ENCODE data around the gene CYTL1. TPM values are rescaled to one million over a fixed set of nuclear protein-coding genes. Genes with fewer than 3 reads are reported as not detected.

CYTL1 gene
- total RNA-seq, 4 donors from 2014 or later = 0.79 to 1.8 TPM; not detected in 2

GRCh38 chr4:5014007-5014682 lies 5.1 kb downstream of the CYTL1 start:
- Histone ChIP-seq H3K9me3 (no peaks in the 10 kb centered on the region), H3K36me3 (no peaks in the 10 kb centered on the region), H3K4me3 (no peak overlapping the region), H3K4me1 (peaks cover 0 to 2% (median 0%) of the 10 kb centered on the region in 4 donors), H3K27ac (no peak overlapping the region), H3K27me3 (peaks cover 12% of the 10 kb centered on the region)
- 57 to 59% methylated on average over 6 to 7 of the region's 7 CpGs for WGBS, 2 donors (ENCODE audit: low coverage in 1 of 2)
- intact Hi-C loops (cut with DNase I; ENCODE audit: low total_unique reads) (no loop called here), in situ Hi-C loops (cut with MboI; ENCODE audit: low pct_ligation_motif_present in 1 of 4, low pct_unique_long_range_greater_than_20kb in 1 of 4, low sequenced_read_pairs in 3 of 4) (no loop called here)
- no peak for DNase-seq
- TF ChIP-seq CTCF (IDR thresholded peaks at IDR 0.05) = no peak
- TF ChIP-seq POLR2A (IDR thresholded peaks at IDR 0.05) = no peak
- TF ChIP-seq POLR2AphosphoS5 (IDR thresholded peaks at IDR 0.05) = no peak
- TF ChIP-seq EP300 (IDR thresholded peaks at IDR 0.05; ENCODE audit: low read depth) = no peak

- 47 to 50% methylated on average over 2 of the region's 2 CpGs for WGBS, 2 donors (ENCODE audit: low coverage in 1 of 2)
- no peak for DNase-seq
- in situ Hi-C loops (cut with MboI; ENCODE audit: low pct_ligation_motif_present in 1 of 4, low pct_unique_long_range_greater_than_20kb in 1 of 4, low sequenced_read_pairs in 3 of 4) = no loop called here
- Histone ChIP-seq H3K27ac (no peak overlapping the region), H3K9me3 (no peaks in the 10 kb centered on the region), H3K27me3 (peaks cover 9% of the 10 kb centered on the region), H3K36me3 (no peaks in the 10 kb centered on the region), H3K4me1 (no peaks in the 10 kb centered on the region), H3K4me3 (no peak overlapping the region)
- TF ChIP-seq EP300 (IDR thresholded peaks at IDR 0.05; ENCODE audit: low read depth) = no peak
- no peak for TF ChIP-seq POLR2A (IDR thresholded peaks at IDR 0.05)
- no peak for TF ChIP-seq CTCF (IDR thresholded peaks at IDR 0.05)
- no peak for TF ChIP-seq POLR2AphosphoS5 (IDR thresholded peaks at IDR 0.05)
- intact Hi-C loops (cut with DNase I; ENCODE audit: low total_unique reads) = no loop called here
These were observed 6.3 kb downstream of the CYTL1 start for GRCh38 chr4:5012958-5013357.

GRCh38 chr4:5012244-5012898 lies 6.9 kb downstream of the CYTL1 start:
- TF ChIP-seq POLR2AphosphoS5 (IDR thresholded peaks at IDR 0.05) (no peak), EP300 (IDR thresholded peaks at IDR 0.05; ENCODE audit: low read depth) (no peak), POLR2A (IDR thresholded peaks at IDR 0.05) (no peak)
- Histone ChIP-seq H3K36me3 (no peaks in the 10 kb centered on the region), H3K27me3 (peaks cover 9% of the 10 kb centered on the region), H3K27ac (no peak overlapping the region), H3K4me1 (no peaks in the 10 kb centered on the region), H3K4me3 (no peak overlapping the region), H3K9me3 (no peaks in the 10 kb centered on the region)
- in situ Hi-C loops (cut with MboI; ENCODE audit: low pct_ligation_motif_present in 1 of 4, low pct_unique_long_range_greater_than_20kb in 1 of 4, low sequenced_read_pairs in 3 of 4) (no loop called here), intact Hi-C loops (cut with DNase I; ENCODE audit: low total_unique reads) (no loop called here)
- no peak for DNase-seq
- 65 to 67% methylated on average over 5 of the region's 5 CpGs for whole genome bisulfite sequencing, 2 donors (ENCODE audit: low coverage in 1 of 2)

- DNase-seq = no peak
- Histone ChIP-seq H3K4me1 (no peaks in the 10 kb centered on the region), H3K9me3 (no peaks in the 10 kb centered on the region), H3K4me3 (no peak overlapping the region), H3K27ac (no peak overlapping the region), H3K36me3 (no peaks in the 10 kb centered on the region), H3K27me3 (no peaks in the 10 kb centered on the region)
- TF ChIP-seq CTCF (IDR thresholded peaks at IDR 0.05) (no peak), POLR2A (IDR thresholded peaks at IDR 0.05) (no peak), EP300 (IDR thresholded peaks at IDR 0.05; ENCODE audit: low read depth) (no peak), POLR2AphosphoS5 (IDR thresholded peaks at IDR 0.05) (no peak)
- WGBS, 2 donors (ENCODE audit: low coverage in 1 of 2) = 88 to 94% methylated on average over 2 of the region's 2 CpGs
- intact Hi-C loops (cut with DNase I; ENCODE audit: low total_unique reads) = no loop called here
- in situ Hi-C loops (cut with MboI; ENCODE audit: low pct_ligation_motif_present in 1 of 4, low pct_unique_long_range_greater_than_20kb in 1 of 4, low sequenced_read_pairs in 3 of 4) = no loop called here
These were observed 8.3 kb downstream of the CYTL1 start for GRCh38 chr4:5010984-5011383.
